ENCODE measurements around the gene OTOL1.
"Not testable (repeated sequence)": the region's sequence is repeated elsewhere in the genome, so short reads cannot be mapped to it uniquely, and the experiment has no call there.

The OTOL1 gene

DNA sequence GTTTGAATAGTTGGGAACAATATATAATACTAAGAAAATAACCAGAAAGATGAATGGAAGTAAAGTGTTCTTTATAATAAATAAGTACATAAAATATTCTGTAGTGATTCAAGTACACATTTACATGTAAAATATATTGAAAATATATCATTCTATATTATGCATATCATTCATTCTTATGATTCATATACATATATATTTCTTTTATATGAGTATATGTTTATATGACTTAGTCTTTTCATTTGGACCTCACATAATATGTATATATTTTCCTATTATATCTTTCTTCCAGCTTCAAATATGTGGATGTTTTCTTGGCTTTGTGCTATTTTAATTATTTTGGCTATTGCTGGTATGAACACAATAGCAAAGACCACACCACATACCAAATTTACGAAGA, at the start of gene OTOL1:
OTOL1 (plus strand) TSS at position 301 of the 400 bp plus-strand sequence; CDS start at position 301, 0 bp downstream.
- DNase-seq (ENCODE audit: low read depth): no peak

DNA sequence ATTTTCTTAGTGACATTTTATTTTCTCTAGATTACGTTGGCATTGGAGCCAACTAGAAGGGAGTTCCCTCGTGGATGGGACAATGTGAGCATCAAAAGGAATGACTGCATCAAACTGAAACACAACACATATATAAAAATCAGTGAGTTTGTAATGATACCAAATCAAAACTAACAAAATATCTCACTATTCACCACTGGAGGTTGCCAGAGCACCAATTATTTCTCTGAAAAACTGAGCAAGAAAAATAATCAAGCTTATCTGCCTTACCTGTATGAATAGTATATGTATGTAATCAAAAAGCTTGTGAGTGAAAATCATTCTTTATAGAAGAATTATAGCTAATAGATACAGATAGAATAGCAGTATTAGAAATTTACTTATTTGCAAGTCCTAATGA, 46.8 kb upstream of the OTOL1 start:
- DNase-seq (ENCODE audit: low read depth): no peak

DNA sequence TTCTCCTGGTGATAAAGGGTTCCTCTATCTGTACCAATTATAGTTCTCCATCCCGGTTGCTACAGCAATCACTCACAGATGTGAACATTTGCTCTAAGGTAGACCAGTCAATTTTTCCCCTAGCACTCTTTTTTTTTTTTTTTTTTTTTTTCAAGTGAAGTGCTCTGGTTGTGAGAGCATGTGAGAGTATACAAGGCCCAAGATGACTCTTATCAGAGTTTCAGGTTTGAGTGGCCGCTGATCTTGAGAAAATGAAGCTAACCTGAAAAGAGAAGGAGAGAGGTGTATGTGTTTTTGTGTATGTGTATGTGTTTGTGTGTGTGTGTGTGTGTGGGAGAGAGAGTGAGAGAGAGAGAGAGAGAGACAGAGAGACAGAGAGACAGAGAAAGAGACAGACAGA, 44.4 kb upstream of the OTOL1 start:
- DNase-seq (ENCODE audit: low read depth): no peak

DNA sequence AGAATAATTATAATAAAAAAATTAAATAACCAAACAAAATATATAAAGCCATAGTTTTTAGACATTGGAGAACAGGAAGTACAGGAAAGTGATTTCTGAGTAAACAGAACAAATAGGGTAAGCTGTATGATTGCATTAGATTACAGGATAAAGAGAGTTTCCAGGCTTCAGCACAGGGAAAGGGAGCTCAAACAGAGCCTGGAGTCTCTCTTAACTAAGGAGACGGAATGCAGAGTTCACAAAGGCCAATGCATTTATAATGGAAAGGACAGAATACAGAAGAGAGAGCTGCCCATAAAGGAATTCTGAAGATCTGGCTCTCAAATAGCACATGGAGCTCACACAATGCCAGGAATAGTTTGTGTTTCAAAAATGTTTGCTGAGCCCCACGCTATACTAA, 42.0 kb upstream of the OTOL1 start:
- no peak for DNase-seq (ENCODE audit: low read depth)

DNA sequence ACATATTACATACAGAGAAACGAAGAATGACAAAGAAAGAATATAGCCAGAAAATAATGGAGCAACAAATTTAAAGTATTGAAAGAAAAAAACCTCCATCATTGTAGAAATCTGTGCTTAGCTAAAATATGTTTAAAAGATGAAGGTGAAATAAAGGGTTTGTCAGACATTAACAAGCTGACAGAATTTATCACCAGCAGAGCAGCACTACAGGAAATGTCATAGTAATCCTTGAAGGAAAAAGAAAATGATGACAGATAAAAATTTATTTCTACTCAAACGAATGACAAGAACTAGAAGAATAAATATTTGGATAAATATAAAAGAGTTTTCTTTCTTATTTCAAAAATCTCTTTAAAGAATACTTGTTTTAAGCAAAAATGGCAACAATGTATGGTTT, 40.6 kb upstream of the OTOL1 start:
- no peak for DNase-seq (ENCODE audit: low read depth)

DNA sequence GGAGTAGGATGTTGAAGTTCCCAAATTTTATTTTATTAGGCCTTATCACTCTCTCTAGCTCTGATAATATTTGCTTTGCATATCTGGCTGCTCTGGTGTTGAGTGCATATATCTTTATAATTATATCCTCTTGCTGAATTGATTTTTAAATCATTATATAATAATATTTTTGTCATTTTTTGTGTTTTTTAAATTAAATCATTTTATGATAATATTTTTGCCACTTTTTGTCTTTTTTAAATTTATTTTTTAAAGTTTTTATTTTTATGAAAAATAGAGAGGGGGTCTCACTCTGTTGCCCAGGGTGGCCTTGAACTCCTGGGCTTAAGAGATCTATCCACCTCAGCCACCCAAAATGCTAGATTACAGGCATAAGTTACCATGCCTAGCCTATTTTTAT, 34.5 kb upstream of the OTOL1 start:
- no peak for DNase-seq (ENCODE audit: low read depth)

DNA sequence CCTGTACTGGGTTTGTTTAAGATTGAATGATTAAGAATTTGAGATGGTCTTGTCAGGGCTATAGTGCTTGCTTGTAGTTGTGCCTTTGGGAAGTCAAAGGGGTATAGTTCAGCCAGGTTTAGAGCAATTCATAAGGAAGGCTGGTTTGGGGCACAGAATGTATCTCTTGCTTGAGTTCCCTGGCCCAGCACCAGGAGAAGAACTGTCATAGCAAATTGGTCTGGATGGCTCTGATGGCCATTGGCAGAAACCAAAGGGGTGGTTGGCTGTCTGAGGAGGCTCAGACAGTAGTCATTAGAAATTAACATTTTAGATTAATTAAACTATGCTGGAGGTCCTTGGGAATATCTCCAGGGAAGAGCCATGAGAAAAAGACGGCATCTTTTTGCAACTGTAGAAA, 25.4 kb upstream of the OTOL1 start:
- no peak for DNase-seq (ENCODE audit: low read depth)

DNA sequence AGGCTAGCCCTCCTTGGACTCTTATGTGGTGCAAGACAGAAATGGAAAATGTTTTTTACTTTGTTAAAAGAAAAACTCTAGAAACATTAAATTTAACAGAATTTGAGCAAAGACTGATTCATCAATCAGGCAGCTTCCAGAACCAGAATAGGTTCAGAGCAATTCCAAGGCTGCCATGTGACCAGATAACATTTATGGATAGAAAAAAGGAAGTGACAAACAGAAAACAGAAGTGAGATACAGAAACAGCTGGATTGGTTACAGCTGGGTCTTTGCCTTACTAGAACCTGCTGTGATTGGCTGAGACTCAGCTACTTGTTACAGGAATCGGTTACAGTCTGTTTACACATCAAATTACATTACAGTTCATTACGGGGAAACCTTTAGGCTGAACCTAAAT, 22.5 kb upstream of the OTOL1 start:
- DNase-seq (ENCODE audit: low read depth): no peak

DNA sequence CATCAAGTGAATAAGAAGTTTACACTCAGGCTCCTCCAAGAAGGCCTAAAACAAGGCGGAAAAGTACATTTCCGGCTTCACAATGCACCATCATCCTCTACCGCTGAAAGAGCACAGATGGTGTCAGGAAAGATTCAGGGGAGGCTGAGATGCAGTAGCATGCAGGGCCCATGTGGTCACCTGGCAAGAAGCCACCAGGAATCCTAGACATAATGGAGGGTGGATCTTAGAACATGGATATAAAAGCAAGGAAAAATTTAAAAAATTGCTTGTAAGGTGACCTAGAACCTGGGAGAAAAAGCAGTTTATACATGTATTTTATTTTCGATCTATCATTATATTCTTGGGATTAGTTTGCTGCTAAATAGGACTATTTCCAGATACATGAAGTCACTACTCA, 21.9 kb upstream of the OTOL1 start:
- DNase-seq (ENCODE audit: low read depth): no peak

DNA sequence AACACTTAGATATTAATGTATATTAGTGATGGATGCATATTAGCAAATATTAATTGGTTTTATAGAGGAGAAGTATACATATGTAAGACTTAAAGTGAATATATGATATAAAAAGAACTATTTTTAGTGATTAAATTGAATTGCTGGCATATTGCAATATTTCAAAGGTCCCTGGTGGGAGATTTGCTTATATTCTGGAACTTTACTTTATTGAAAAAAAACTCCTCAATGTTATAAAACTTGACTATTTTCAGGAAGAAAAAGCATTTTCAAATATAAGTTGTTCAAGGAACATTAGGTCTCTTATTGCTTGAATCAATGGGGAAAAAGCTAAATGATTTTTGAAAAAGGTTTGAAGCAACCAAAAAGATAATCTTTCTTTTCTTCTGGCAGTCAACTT, 21.4 kb upstream of the OTOL1 start:
- no peak for DNase-seq (ENCODE audit: low read depth)

DNA sequence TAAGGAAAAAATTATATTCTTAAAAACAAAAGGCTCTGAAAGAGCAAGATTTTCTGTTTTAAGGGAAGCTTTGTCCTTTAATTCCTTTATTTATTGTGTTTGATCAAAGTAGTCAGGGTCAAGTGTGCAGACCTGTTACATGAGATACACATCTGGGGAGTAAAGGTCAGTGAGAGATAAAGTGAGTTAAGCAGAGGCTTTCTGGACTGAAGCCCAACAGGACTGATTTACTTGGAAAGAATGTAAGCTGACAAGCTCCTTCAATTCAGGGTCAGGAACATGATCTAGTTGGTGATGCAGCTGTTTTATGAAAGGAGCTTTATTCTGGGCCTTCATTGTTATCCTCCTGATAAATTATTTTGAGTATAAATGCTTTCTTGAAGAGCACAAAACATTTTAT, 20.7 kb upstream of the OTOL1 start:
- no peak for DNase-seq (ENCODE audit: low read depth)

DNA sequence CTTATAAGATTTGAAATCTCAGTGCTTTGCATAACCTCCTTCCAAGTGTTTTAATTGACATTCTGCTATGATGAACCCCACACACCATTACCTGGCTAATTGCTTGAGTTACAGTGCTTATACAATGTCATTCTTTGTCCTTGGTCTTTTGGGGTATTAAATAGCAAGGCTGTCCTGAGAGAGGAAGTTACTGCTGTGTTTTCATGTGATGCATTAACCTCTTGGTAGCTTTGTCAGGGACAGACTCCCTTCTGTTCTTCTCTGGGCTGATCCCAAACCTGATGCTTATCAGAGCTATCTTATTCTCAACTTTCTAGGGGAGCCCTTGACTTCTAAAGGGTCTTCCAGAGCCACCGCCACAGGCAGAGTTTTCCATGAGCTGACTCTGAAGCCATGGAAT, 12.4 kb upstream of the OTOL1 start:
- no peak for DNase-seq (ENCODE audit: low read depth)

DNA sequence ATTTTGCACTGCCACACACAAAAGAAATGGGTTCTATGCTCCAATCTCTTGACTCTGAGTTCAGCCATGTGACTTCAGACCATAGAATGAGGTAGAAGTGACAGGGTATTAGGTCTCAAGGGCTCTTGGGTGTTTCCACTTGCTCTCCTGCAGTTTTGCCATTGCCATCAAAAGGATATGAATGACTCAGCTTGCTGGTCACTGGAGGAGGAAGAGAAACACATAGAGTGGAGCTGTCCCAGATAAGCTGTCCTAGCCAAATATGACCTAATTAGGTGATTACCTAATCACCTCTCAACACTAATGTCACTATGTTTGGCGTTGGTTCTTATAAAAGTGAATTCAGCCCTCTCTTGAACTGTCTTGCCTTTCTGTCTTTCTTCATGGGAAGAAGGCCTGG, 8.3 kb upstream of the OTOL1 start:
- DNase-seq (ENCODE audit: low read depth): not testable (repeated sequence)

DNA sequence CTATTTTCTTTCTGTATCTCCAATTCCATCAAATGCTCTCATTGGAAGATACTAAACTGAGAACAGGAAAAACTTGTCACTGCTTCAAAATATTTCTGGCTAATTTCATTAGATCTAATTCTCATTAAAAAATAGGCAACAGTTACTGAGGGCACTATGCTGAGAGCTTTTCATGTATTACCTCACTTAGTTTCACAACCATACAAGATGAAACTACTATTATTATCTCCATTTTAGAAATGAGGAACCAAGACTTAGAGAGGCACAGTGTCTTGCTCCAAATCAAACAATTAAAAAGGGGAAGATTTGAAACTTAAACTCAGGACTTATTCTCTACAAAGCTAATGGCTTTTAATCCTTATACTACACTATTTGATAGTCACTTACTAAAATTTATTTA, 7.2 kb upstream of the OTOL1 start:
- DNase-seq (ENCODE audit: low read depth): no peak

DNA sequence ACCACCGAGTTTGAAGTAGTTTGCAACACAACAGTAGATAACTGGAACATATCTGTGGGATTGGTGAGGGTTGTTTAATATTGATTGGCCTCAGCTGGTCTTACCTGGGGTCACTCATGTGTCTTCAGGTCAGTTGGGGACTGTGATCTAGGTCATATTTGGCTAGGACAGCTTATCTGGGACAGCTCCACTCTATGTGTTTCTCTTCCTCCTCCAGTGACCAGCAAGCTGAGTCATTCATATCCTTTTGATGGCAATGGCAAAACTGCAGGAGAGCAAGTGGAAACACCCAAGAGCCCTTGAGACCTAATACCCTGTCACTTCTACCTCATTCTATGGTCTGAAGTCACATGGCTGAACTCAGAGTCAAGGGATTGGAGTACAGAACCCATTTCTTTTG, 5.8 kb upstream of the OTOL1 start:
- not testable (repeated sequence) for DNase-seq (ENCODE audit: low read depth)

DNA sequence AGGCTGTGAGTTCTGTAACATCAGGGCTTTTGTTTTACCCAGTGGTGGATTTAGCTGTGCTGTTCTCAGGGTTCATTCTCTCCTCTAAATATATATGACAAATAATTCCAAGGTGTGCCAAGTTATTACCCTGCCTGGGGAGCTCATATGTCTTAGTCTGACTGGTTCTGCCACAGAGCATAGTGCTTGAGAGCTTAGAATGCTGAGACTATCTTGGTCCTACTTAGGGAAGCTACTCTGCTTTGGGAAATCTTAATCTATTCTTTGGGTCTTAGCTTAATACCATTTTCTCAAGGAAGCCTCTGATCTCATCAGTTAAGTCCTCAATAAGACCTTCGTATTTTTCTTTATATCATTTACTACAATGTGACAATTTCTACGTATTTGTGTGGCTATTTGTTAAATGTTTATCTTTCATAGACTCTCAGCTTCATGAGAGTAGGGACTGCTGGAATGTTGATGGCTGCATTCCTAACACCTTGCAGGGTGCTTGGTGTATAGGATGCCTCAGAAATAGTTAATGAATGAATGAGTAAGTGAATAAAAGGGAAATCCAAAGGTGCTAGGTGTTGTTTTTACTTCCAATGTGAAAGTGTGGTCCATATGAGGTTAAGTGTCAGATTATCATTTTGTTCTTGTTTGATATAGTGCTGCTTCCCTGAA, 1.8 kb downstream of the OTOL1 start:
- DNase-seq (ENCODE audit: low read depth): no peak

DNA sequence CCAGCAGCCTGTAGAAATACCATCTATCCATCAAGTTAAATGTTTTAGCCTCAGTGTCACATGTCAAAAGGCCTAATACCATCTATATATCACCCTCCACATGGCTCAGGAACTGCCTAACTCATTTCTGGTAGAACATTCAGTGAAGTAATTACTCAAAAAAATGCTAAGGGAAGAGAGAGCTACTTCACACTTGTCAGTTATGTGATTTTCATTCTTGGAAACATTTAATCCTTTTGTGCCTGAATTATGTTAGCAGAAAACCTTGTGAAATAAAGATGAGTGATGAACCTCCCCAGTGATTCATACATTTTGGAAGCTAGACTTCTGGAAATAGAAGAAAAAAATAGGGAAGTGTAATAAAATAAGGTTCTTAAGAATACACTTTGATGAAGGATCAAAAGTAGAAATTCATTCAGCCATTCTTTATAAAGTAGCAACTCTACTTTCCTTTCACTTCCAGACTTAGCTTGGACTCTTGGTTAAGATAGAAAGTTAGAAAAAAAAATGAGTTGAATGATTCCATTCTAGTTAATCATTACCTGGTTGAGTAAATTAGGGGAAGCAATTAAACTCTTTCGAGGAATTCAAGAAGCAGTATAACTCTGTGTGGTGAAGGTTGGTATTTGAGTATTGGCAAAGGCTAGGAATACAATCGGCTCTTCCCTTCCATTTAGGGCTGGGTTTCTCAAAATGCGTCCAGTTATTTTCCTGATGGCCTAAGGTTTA, 3.6 kb downstream of the OTOL1 start:
- DNase-seq (ENCODE audit: low read depth): no peak

DNA sequence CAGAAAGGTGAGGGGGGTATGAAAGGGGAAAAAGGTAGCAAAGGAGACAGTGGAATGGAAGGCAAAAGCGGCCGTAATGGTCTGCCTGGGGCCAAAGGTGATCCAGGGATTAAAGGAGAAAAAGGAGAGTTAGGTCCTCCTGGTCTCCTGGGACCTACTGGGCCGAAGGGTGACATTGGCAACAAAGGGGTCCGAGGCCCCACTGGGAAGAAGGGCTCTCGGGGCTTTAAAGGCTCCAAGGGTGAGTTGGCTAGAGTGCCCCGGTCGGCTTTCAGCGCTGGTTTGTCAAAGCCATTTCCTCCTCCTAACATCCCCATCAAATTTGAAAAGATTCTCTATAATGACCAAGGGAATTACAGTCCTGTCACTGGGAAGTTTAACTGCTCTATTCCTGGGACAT, 6.7 kb downstream of the OTOL1 start:
- DNase-seq (ENCODE audit: low read depth): no peak

DNA sequence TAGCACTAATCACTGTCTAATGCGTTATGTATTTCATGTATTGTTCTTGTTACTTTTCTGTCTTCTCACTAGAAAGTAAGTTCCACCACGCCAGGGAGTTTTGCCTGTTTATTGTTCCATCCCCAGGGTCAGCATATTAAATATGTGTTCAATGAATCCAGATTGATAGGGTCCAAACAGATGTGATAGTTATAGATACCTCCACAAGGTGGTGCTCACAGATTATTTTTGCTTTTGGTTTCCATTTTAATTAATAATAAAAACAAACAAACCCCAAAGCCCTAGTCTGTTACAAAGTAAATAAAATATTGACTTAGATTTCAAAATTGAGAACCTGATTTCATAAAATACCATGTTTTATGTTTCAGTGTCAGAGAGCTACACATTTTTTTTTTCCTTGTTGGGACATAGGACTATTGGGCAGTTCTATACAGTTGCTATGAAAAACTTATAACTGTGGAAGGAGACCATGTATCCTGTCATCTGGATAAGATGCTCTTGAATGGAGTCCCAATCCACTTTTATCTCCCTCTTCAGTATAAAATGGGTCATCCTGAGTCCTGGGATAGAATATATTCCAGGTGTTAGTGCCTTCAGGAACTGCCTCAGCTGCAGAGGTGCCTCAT, 12.4 kb downstream of the OTOL1 start:
- DNase-seq (ENCODE audit: low read depth): no peak

DNA sequence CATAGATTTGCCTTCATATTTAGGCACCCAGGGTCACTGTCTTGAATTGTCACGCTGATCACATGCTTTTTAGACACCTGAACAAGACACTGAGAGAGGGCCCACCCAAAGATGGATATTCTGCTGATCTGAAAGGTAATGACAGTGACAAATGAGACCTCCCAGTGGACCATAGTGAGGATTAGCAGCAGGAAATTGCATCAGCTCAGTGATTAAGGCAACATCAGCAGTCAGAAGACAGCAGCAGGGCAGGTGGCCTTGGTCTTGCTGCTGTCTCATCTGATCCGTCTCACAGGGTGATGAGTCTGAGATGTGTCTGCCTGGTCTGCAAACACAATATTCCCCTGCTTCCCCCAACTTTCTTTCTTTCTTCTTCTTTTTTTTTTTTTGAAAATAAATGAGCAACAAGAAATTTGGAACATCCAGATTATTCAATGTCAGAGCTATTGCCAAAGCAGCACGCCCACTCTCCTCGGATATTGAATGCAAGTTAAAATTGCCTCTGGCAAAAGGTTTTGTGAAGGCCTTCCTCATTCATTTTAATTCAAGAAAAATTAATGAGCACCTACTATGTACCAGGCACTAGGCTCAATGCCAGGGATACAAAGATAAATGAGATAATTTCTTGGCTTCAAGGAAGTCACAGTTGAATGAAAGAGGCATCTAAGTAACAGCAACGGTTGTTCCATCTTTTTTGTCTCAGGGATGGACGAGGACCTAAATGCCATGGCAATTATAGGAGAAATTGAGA, 14.1 kb downstream of the OTOL1 start:
- no peak for DNase-seq (ENCODE audit: low read depth)

DNA sequence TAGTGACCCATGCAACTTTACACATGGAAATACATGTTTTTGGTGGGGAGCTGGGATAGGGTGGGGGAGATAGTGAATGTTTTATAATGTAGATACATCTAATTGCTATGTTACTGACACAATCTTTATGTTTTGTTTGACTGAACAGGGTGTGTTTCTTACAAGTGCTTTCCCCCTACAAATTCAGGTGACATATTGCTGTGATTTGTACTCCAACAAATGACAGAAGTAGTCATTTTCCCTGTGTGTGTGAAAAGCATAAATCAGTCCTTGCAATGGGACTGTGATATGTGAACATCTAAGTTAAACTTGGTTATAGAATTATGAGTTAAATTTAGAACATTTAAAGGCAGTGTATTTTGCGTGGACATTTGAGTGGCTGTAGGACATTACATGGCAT, 27.3 kb downstream of the OTOL1 start:
- DNase-seq (ENCODE audit: low read depth): no peak

DNA sequence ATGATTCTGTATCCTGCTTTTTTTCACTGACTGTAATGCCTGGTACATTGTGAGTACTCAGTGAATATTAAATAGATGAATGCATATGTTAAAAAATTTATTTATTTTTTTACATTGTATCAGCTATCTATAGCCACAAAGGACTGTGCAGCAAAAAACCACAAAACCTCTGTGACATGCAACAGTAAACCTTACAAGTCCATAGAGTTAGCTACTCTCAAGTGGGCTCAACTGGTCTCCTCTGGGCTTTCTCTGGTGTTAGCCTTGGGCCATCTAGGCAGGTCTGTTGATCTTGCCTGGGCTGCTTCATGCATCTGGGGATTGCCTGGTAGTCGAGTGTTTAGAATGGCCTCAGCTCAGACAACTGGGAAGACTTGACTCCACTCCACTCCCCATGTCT, 35.3 kb downstream of the OTOL1 start:
- no peak for DNase-seq (ENCODE audit: low read depth)

DNA sequence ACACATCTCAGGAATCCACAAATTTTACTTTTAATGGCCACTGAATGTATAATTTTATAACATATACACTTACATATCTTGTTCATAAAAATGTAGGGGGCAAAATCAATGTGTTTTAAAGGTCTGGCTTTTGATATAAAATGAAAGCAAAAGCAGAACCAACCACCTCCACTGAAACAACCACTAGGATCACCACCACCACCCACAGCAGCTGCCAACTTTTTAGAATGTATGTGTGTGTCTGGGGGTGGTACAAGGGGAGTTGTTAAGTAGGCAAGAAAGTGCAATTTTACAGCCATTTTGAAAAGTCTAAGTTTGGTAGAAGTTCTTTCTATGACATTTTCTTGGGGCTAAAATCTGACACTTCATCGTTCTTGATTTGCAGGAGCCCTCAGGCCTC, 44.0 kb downstream of the OTOL1 start:
- DNase-seq (ENCODE audit: low read depth): no peak

Data from stimulated activated CD8-positive, alpha-beta memory T cell treated with anti-CD3 and anti-CD28 coated beads, Interleukin-4, amount 100 ng/mL, for 24 hours (primary cell).